HepG2 (cell line): ENCODE measurements around the gene GSTP1. TPM values are rescaled to one million over a fixed set of nuclear protein-coding genes. Genes with fewer than 3 reads are reported as not detected.

Experiments
- CAMTA2 ChIP-seq: sonication (generic); formaldehyde crosslinking; IDR thresholded peaks from 2 replicates; pipeline ENCODE4 v1.4.0; 2020; ENCODE audit warnings: mild to moderate bottlenecking, missing genetic modification reagents, borderline replicate concordance
- CHD4 ChIP-seq: fragments of 200-600 bp; sonication (generic); IDR thresholded peaks from 2 replicates; pipeline ENCODE4 v1.7.0; 2017; ENCODE audit warnings: mild to moderate bottlenecking, low read length, borderline replicate concordance
- E2F2 ChIP-seq: sonication (generic); formaldehyde crosslinking; IDR thresholded peaks from 2 replicates; pipeline ENCODE4 v1.4.0; 2020; ENCODE audit warnings: missing genetic modification reagents, borderline replicate concordance
- ELF3 ChIP-seq: IDR thresholded peaks from 2 replicates; pipeline ENCODE4 v1.6.1; 2016; ENCODE audit warnings: missing genetic modification reagents, missing compliant biosample characterization
- FOXP1 ChIP-seq, 2 experiments: fragments of 450-650 bp in 1 of 2; IDR thresholded peaks; 2 replicates each; pipeline ENCODE4 v1.6.1; 2017 to 2018; ENCODE audit warnings: antibody characterized with exemption in 1 of 2
- FOXP4 ChIP-seq: sonication (generic); formaldehyde crosslinking; IDR thresholded peaks from 2 replicates; pipeline ENCODE4 v1.4.0; 2020; ENCODE audit warnings: missing genetic modification reagents
- HHEX ChIP-seq: IDR thresholded peaks from 2 replicates; pipeline ENCODE4 v1.6.1; 2016; ENCODE audit warnings: control low read depth
- HNF4G ChIP-seq, 2 experiments: sonication (generic) in 1 of 2; formaldehyde crosslinking in 1 of 2; IDR thresholded peaks; 2 replicates each; pipeline versions ENCODE4 v1.4.0 to v1.6.1; 2011 to 2020; ENCODE audit warnings: borderline replicate concordance in 2 of 2, low read depth in 2 of 2, mild to moderate bottlenecking in 2 of 2, low read length in 1 of 2, missing genetic modification reagents in 1 of 2, moderate library complexity in 1 of 2
- ISL2 ChIP-seq: sonication (generic); formaldehyde crosslinking; IDR thresholded peaks from 2 replicates; pipeline ENCODE4 v1.5.0; 2020; ENCODE audit warnings: missing genetic modification reagents
- KDM1A ChIP-seq: IDR thresholded peaks from 2 replicates; pipeline ENCODE4 v1.6.1; 2016; ENCODE audit warnings: missing compliant biosample characterization
- MED1 ChIP-seq: sonication (generic); formaldehyde crosslinking; IDR thresholded peaks from 2 replicates; pipeline ENCODE4 v1.4.0; 2020; ENCODE audit warnings: missing genetic modification reagents
- NCOA5 ChIP-seq: sonication (generic); formaldehyde crosslinking; IDR thresholded peaks from 2 replicates; pipeline ENCODE4 v1.4.0; 2020; ENCODE audit warnings: missing genetic modification reagents
- PHF5A ChIP-seq: IDR thresholded peaks from one replicate; pipeline ENCODE4 v1.6.1; 2018; ENCODE audit warnings: low read depth, missing genetic modification reagents; ENCODE audit not compliant: unreplicated experiment
- SMAD1 ChIP-seq: sonication (generic); formaldehyde crosslinking; IDR thresholded peaks from 2 replicates; pipeline ENCODE4 v1.4.0; 2020; ENCODE audit warnings: missing genetic modification reagents, low read depth, mild to moderate bottlenecking, borderline replicate concordance
- SOX13 ChIP-seq, 3 experiments: fragments of 450-650 bp in 1 of 3; sonication (generic) in 1 of 3; formaldehyde crosslinking in 1 of 3; IDR thresholded peaks in 2 of 3; conservative IDR thresholded peaks in 1 of 3; 2 replicates each; pipeline versions ENCODE4 v1.5.0 to v1.6.1; 2016 to 2020; ENCODE audit warnings: antibody characterized with exemption in 1 of 3, mild to moderate bottlenecking in 1 of 3, missing compliant biosample characterization in 1 of 3, missing genetic modification reagents in 1 of 3, moderate library complexity in 1 of 3
- SRF ChIP-seq: IDR thresholded peaks from 2 replicates; pipeline ENCODE4 v1.6.1; 2011; ENCODE audit warnings: mild to moderate bottlenecking, low read depth, low read length, moderate library complexity
- ZBTB7A ChIP-seq: sonication (generic); formaldehyde crosslinking; IDR thresholded peaks from 2 replicates; pipeline ENCODE4 v1.8.0; 2022; ENCODE audit warnings: mild to moderate bottlenecking, missing genetic modification reagents
- ZFP1 ChIP-seq: IDR thresholded peaks from 2 replicates; pipeline ENCODE4 v1.6.1; 2016
- ZKSCAN5 ChIP-seq: sonication (generic); formaldehyde crosslinking; IDR thresholded peaks from 2 replicates; pipeline ENCODE4 v1.5.1; 2020; ENCODE audit warnings: mild to moderate bottlenecking, missing genetic modification reagents
- ZNF224 ChIP-seq: sonication (generic); formaldehyde crosslinking; IDR thresholded peaks from 2 replicates; pipeline ENCODE4 v1.5.0; 2020; ENCODE audit warnings: mild to moderate bottlenecking, missing genetic modification reagents
- ZSCAN22 ChIP-seq: sonication (generic); formaldehyde crosslinking; IDR thresholded peaks from 2 replicates; pipeline ENCODE4 v1.4.0; 2020; ENCODE audit warnings: mild to moderate bottlenecking, missing genetic modification reagents
- polyA plus RNA-seq, 8 experiments: library from polyadenylated mRNA; depleted of rRNA in 3 of 8; stranded (reverse) in 7 of 8; unstranded in 1 of 8; fragments of >200 nt; fragmentation: Illumina TruSeq in 4 of 8; extraction: Trizol in 4 of 8; gene quantifications; 2 replicates each; pipeline versions ENCODE4 v1.2.1 to v1.2.3, GENCODE V29; 2011 to 2016; ENCODE audit warnings: low read depth in 4 of 8, missing spikeins in 1 of 8, mixed read lengths in 1 of 8; ENCODE audit not compliant: insufficient read depth in 1 of 8
- total RNA-seq, 5 experiments: library from RNA; depleted of rRNA; stranded (reverse); fragments of >200 nt; fragmentation: Illumina TruSeq; extraction: Trizol; gene quantifications; 2 replicates each; pipeline ENCODE4 v1.2.3, GENCODE V29; 2016; ENCODE audit warnings: low read depth in 1 of 5
- TF ChIP-seq, protein P1 (sequence below): IDR thresholded peaks from 2 replicates; pipeline ENCODE4 v1.6.1; 2012; ENCODE audit warnings: inconsistent platforms
- TF ChIP-seq, protein P2 (sequence below): sonication (generic); formaldehyde crosslinking; conservative IDR thresholded peaks from 2 replicates; pipeline ENCODE4 v1.4.0; 2020; ENCODE audit warnings: mild to moderate bottlenecking, missing genetic modification reagents, moderate library complexity

The GSTP1 gene
- total and polyA plus RNA-seq, 2 of the 13 experiments (the other 11 are each of a cell fraction or from before 2014, with no cell fraction given), result not detected

GRCh38 chr11:67617243-67617953 is 33.8 kb downstream of the GSTP1 start (continued):
- TF ChIP-seq, protein P1, sequence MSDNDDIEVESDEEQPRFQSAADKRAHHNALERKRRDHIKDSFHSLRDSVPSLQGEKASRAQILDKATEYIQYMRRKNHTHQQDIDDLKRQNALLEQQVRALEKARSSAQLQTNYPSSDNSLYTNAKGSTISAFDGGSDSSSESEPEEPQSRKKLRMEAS, result 0 out of 2 replicates have a peak, but pooled peaks have one; percentile 48
- TF ChIP-seq NCOA5 (CRISPR knock-in tag) (no peak), CAMTA2 (CRISPR knock-in tag) (no peak), CHD4 (peak; percentile 28; the same call in 1 of the 2 replicates), ZSCAN22 (CRISPR knock-in tag) (no peak), ELF3 (CRISPR knock-in tag) (0 out of 2 replicates have a peak, but pooled peaks have one; percentile 36), HNF4G (IDR thresholded peaks at IDR 0.05; ENCODE audit: borderline replicate concordance, low read depth, low read length) (peak; percentile 87), HNF4G (CRISPR knock-in tag; IDR thresholded peaks at IDR 0.05; ENCODE audit: borderline replicate concordance, low read depth) (0 out of 2 replicates have a peak, but pooled peaks have one; percentile 44), FOXP4 (CRISPR knock-in tag) (peak; percentile 28; the same call in 1 of the 2 replicates), ZBTB7A (no peak), SOX13 (IDR thresholded peaks at IDR 0.05) (no peak), SOX13 (CRISPR knock-in tag; conservative IDR thresholded peaks at IDR 0.05 in 1 of 2, IDR thresholded peaks at IDR 0.05 in 1 of 2) (peak in 1 of 2 experiments; percentile 87; a peak in 2 of 4 replicates), ZNF224 (no peak), HHEX (CRISPR knock-in tag) (0 out of 2 replicates have a peak, but pooled peaks have one; percentile 10), ZKSCAN5 (no peak), E2F2 (no peak), FOXP1 (IDR thresholded peaks at IDR 0.05) (no peak), FOXP1 (CRISPR knock-in tag; IDR thresholded peaks at IDR 0.05) (no peak), SMAD1 (CRISPR knock-in tag) (no peak), KDM1A (CRISPR knock-in tag) (peak; percentile 17; the same call in 1 of the 2 replicates), ISL2 (CRISPR knock-in tag) (no peak; the same call in 1 of the 2 replicates), SRF (no peak), MED1 (CRISPR knock-in tag) (peak; percentile 36; the same call in 1 of the 2 replicates), ZFP1 (CRISPR knock-in tag) (no peak), PHF5A (CRISPR knock-in tag) (no peak)
- TF ChIP-seq, protein P2, sequence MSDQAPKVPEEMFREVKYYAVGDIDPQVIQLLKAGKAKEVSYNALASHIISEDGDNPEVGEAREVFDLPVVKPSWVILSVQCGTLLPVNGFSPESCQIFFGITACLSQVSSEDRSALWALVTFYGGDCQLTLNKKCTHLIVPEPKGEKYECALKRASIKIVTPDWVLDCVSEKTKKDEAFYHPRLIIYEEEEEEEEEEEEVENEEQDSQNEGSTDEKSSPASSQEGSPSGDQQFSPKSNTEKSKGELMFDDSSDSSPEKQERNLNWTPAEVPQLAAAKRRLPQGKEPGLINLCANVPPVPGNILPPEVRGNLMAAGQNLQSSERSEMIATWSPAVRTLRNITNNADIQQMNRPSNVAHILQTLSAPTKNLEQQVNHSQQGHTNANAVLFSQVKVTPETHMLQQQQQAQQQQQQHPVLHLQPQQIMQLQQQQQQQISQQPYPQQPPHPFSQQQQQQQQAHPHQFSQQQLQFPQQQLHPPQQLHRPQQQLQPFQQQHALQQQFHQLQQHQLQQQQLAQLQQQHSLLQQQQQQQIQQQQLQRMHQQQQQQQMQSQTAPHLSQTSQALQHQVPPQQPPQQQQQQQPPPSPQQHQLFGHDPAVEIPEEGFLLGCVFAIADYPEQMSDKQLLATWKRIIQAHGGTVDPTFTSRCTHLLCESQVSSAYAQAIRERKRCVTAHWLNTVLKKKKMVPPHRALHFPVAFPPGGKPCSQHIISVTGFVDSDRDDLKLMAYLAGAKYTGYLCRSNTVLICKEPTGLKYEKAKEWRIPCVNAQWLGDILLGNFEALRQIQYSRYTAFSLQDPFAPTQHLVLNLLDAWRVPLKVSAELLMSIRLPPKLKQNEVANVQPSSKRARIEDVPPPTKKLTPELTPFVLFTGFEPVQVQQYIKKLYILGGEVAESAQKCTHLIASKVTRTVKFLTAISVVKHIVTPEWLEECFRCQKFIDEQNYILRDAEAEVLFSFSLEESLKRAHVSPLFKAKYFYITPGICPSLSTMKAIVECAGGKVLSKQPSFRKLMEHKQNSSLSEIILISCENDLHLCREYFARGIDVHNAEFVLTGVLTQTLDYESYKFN (CRISPR knock-in tag), result peak; percentile 84
